SK-N-SH treated with all-trans-retinoic acid at 6 μM for 48 hours (cell line): ENCODE measurements around the gene MAK.
"Not testable (repeated sequence)": the region's sequence is repeated elsewhere in the genome, so short reads cannot be mapped to it uniquely, and the experiment has no call there.

Experiments used
- ATAC-seq: fragments of 200-7000 bp; cut with Tn5 transposase; 3 replicates; pipeline ENCODE4 v1.9.1; 2020; ENCODE audit warnings: mild to moderate bottlenecking, moderate library complexity
- ARNTL ChIP-seq: fragments of 450-650 bp; formaldehyde crosslinking; IDR thresholded peaks from 2 replicates; pipeline ENCODE4 v1.5.0; 2020; ENCODE audit warnings: low read depth, mild to moderate bottlenecking, moderate library complexity, borderline replicate concordance
- BACH2 ChIP-seq: fragments of 250-450 bp; sonication (Bioruptor Pico); IDR thresholded peaks from 2 replicates; pipeline ENCODE4 v1.9.0; 2021; ENCODE audit warnings: mild to moderate bottlenecking, borderline replicate concordance
- CSDC2 ChIP-seq: fragments of 250-450 bp; sonication (Bioruptor Pico); IDR thresholded peaks from 2 replicates; pipeline ENCODE4 v1.5.0; 2020; ENCODE audit warnings: mild to moderate bottlenecking, moderate library complexity
- GLIS3 ChIP-seq: fragments of 250-450 bp; sonication (Bioruptor Pico); IDR thresholded peaks from 2 replicates; pipeline ENCODE4 v1.5.0; 2020; ENCODE audit warnings: mild to moderate bottlenecking, moderate library complexity
- ISL1 ChIP-seq: fragments of 250-450 bp; sonication (Bioruptor Pico); IDR thresholded peaks from 2 replicates; pipeline ENCODE4 v2.1.2; 2022; ENCODE audit warnings: mild to moderate bottlenecking, moderate library complexity
- OSR1 ChIP-seq: fragments of 250-450 bp; sonication (Bioruptor Pico); IDR thresholded peaks from 2 replicates; pipeline ENCODE4 v1.8.0; 2022; ENCODE audit warnings: moderate library complexity, mild to moderate bottlenecking, inconsistent platforms
- RARB ChIP-seq: fragments of 250-450 bp; sonication (Bioruptor Pico); IDR thresholded peaks from 2 replicates; pipeline ENCODE4 v1.8.0; 2021; ENCODE audit warnings: mild to moderate bottlenecking, moderate library complexity
- TOX ChIP-seq: fragments of 250-450 bp; sonication (Bioruptor Pico); IDR thresholded peaks from 2 replicates; pipeline ENCODE4 v1.8.0; 2021; ENCODE audit warnings: mild to moderate bottlenecking, moderate library complexity, borderline replicate concordance
- ZC3H10 ChIP-seq: fragments of 250-450 bp; sonication (Bioruptor Pico); IDR thresholded peaks from 2 replicates; pipeline ENCODE4 v1.5.1; 2021; ENCODE audit warnings: mild to moderate bottlenecking, moderate library complexity
- ZFP30 ChIP-seq: fragments of 450-650 bp; formaldehyde crosslinking; IDR thresholded peaks from 2 replicates; pipeline ENCODE4 v1.5.0; 2022; ENCODE audit warnings: mild to moderate bottlenecking, moderate library complexity
- ZNF565 ChIP-seq: fragments of 450-650 bp; formaldehyde crosslinking; conservative IDR thresholded peaks from 2 replicates; pipeline ENCODE4 v1.5.0; 2020; ENCODE audit warnings: low read depth, mild to moderate bottlenecking, moderate library complexity
- ZNF70 ChIP-seq: fragments of 450-650 bp; formaldehyde crosslinking; IDR thresholded peaks from 2 replicates; pipeline ENCODE4 v1.5.0; 2020; ENCODE audit warnings: mild to moderate bottlenecking, moderate library complexity
- ZNF8 ChIP-seq: fragments of 450-650 bp; formaldehyde crosslinking; IDR thresholded peaks from 2 replicates; pipeline ENCODE4 v1.5.0; 2020; ENCODE audit warnings: mild to moderate bottlenecking, moderate library complexity
- TF ChIP-seq, protein P1 (sequence below): fragments of 250-450 bp; sonication (Bioruptor Pico); IDR thresholded peaks from 2 replicates; pipeline ENCODE4 v1.8.0; 2020; ENCODE audit warnings: mild to moderate bottlenecking, moderate library complexity, borderline replicate concordance
- TF ChIP-seq, protein P2 (sequence below): fragments of 250-450 bp; sonication (Bioruptor Pico); IDR thresholded peaks from 2 replicates; pipeline ENCODE4 v1.5.1; 2021; ENCODE audit warnings: mild to moderate bottlenecking, moderate library complexity
- TF ChIP-seq, protein P3 (sequence below): fragments of 250-450 bp; sonication (Bioruptor Pico); IDR thresholded peaks from 2 replicates; pipeline ENCODE4 v1.5.0; 2020; ENCODE audit warnings: mild to moderate bottlenecking, moderate library complexity
- TF ChIP-seq, protein P4 (sequence below): fragments of 250-450 bp; sonication (Bioruptor Pico); IDR thresholded peaks from 2 replicates; pipeline ENCODE4 v1.5.1; 2020; ENCODE audit warnings: low read depth, mild to moderate bottlenecking, moderate library complexity
- TF ChIP-seq, protein P5 (sequence below): fragments of 250-450 bp; sonication (Bioruptor Pico); IDR thresholded peaks from 2 replicates; pipeline ENCODE4 v1.8.0; 2021; ENCODE audit warnings: low read depth, mild to moderate bottlenecking, moderate library complexity, borderline replicate concordance

Gene MAK

DNA sequence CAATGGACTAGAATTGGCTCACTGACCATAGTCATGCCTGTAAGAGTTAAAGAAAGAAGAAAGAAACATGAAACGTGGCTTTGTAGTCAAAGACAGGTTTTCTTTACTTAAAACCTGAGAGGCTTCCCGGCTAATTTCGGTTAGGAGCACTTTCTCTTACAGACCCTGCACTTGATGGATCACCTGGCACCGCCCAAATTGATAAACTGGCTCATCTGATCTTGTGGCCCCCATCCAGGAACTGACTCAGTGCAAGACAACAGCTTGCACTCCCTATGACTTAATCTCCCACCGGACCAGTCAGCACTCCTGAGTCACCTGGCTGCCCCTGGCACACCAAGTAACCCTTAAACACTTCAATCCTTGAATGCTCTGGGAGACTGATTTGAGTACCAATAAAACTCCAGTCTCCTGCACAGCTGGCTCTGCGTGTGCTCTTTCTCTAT lies 78.4 kb downstream of the MAK start:
- no peak for TF ChIP-seq ISL1 (CRISPR knock-in tag)
- TF ChIP-seq ZC3H10 (CRISPR knock-in tag), result no peak
- TF ChIP-seq ZNF8 (CRISPR knock-in tag), result no peak
- TF ChIP-seq, protein P1, sequence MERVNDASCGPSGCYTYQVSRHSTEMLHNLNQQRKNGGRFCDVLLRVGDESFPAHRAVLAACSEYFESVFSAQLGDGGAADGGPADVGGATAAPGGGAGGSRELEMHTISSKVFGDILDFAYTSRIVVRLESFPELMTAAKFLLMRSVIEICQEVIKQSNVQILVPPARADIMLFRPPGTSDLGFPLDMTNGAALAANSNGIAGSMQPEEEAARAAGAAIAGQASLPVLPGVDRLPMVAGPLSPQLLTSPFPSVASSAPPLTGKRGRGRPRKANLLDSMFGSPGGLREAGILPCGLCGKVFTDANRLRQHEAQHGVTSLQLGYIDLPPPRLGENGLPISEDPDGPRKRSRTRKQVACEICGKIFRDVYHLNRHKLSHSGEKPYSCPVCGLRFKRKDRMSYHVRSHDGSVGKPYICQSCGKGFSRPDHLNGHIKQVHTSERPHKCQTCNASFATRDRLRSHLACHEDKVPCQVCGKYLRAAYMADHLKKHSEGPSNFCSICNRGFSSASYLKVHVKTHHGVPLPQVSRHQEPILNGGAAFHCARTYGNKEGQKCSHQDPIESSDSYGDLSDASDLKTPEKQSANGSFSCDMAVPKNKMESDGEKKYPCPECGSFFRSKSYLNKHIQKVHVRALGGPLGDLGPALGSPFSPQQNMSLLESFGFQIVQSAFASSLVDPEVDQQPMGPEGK (CRISPR knock-in tag), result no peak
- TF ChIP-seq, protein P2, sequence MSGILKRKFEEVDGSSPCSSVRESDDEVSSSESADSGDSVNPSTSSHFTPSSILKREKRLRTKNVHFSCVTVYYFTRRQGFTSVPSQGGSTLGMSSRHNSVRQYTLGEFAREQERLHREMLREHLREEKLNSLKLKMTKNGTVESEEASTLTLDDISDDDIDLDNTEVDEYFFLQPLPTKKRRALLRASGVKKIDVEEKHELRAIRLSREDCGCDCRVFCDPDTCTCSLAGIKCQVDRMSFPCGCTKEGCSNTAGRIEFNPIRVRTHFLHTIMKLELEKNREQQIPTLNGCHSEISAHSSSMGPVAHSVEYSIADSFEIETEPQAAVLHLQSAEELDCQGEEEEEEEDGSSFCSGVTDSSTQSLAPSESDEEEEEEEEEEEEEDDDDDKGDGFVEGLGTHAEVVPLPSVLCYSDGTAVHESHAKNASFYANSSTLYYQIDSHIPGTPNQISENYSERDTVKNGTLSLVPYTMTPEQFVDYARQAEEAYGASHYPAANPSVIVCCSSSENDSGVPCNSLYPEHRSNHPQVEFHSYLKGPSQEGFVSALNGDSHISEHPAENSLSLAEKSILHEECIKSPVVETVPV (CRISPR knock-in tag), result no peak
- TF ChIP-seq GLIS3 (CRISPR knock-in tag), result no peak
- TF ChIP-seq OSR1, result no peak
- no peak for TF ChIP-seq ZFP30 (CRISPR knock-in tag)
- TF ChIP-seq, protein P3, sequence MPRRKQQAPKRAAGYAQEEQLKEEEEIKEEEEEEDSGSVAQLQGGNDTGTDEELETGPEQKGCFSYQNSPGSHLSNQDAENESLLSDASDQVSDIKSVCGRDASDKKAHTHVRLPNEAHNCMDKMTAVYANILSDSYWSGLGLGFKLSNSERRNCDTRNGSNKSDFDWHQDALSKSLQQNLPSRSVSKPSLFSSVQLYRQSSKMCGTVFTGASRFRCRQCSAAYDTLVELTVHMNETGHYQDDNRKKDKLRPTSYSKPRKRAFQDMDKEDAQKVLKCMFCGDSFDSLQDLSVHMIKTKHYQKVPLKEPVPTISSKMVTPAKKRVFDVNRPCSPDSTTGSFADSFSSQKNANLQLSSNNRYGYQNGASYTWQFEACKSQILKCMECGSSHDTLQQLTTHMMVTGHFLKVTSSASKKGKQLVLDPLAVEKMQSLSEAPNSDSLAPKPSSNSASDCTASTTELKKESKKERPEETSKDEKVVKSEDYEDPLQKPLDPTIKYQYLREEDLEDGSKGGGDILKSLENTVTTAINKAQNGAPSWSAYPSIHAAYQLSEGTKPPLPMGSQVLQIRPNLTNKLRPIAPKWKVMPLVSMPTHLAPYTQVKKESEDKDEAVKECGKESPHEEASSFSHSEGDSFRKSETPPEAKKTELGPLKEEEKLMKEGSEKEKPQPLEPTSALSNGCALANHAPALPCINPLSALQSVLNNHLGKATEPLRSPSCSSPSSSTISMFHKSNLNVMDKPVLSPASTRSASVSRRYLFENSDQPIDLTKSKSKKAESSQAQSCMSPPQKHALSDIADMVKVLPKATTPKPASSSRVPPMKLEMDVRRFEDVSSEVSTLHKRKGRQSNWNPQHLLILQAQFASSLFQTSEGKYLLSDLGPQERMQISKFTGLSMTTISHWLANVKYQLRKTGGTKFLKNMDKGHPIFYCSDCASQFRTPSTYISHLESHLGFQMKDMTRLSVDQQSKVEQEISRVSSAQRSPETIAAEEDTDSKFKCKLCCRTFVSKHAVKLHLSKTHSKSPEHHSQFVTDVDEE (CRISPR knock-in tag), result no peak
- no peak for TF ChIP-seq TOX
- TF ChIP-seq, protein P4, sequence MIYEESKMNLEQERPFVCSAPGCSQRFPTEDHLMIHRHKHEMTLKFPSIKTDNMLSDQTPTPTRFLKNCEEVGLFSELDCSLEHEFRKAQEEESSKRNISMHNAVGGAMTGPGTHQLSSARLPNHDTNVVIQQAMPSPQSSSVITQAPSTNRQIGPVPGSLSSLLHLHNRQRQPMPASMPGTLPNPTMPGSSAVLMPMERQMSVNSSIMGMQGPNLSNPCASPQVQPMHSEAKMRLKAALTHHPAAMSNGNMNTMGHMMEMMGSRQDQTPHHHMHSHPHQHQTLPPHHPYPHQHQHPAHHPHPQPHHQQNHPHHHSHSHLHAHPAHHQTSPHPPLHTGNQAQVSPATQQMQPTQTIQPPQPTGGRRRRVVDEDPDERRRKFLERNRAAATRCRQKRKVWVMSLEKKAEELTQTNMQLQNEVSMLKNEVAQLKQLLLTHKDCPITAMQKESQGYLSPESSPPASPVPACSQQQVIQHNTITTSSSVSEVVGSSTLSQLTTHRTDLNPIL, result no peak
- no peak for TF ChIP-seq BACH2 (CRISPR knock-in tag)
- ATAC-seq, result peak; percentile 70

DNA sequence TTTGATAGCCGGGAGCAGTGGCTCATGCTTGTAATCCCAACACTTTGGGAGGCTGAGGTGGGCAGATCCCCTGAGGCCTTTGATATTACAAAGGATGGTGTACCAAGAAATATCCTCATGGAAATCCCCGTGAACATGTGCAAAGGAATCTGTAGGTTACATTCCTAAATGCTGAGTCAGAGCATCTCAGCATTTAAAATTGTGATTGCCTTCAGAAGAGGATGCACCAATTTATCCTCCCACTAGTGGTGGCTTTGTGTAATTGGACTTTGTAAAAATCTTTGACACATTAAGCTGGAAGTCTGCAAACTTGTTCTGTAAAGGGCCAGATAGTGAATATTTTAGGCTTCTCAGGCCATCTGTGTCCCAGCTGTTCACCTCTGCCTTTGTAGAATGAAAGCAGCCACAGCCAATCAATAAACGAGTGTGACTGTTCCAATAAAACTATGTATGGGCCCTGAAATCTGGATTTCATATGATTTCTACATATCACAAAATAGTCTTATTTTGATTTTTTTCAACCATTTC lies 79.0 kb downstream of the MAK start:
- ATAC-seq, result peak; percentile 86
- TF ChIP-seq, protein P1 (CRISPR knock-in tag), result no peak
- TF ChIP-seq ISL1 (CRISPR knock-in tag), result peak; percentile 10; the same call in 1 of the 2 replicates

DNA sequence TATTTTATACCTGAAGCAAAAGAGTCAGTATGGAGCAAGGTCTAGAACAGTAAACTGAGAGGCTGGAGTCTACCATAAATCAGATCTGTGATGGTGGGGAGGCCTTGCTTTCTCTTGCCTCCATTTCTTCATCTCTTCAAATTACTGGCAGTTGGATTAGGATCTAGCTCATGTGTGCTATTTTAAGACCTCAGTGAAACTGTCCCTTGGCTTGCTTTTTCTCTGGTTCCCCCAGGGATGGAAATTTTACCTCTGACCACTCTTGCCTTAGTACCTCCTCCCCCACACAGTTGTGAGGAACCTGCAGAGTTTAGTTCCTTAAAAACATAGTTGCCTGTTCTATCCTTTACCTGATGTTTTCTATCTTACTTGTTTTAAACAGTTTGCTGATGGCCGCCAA lies 82.3 kb downstream of the MAK start:
- TF ChIP-seq ISL1 (CRISPR knock-in tag) (no peak), GLIS3 (CRISPR knock-in tag) (no peak), ZNF70 (CRISPR knock-in tag) (no peak), BACH2 (CRISPR knock-in tag) (no peak), ARNTL (no peak), ZC3H10 (CRISPR knock-in tag) (no peak), OSR1 (no peak), ZNF565 (CRISPR knock-in tag) (no peak), TOX (no peak), ZFP30 (CRISPR knock-in tag) (no peak), ZNF8 (CRISPR knock-in tag) (no peak), CSDC2 (CRISPR knock-in tag) (no peak), RARB (no peak)
- TF ChIP-seq, protein P5, sequence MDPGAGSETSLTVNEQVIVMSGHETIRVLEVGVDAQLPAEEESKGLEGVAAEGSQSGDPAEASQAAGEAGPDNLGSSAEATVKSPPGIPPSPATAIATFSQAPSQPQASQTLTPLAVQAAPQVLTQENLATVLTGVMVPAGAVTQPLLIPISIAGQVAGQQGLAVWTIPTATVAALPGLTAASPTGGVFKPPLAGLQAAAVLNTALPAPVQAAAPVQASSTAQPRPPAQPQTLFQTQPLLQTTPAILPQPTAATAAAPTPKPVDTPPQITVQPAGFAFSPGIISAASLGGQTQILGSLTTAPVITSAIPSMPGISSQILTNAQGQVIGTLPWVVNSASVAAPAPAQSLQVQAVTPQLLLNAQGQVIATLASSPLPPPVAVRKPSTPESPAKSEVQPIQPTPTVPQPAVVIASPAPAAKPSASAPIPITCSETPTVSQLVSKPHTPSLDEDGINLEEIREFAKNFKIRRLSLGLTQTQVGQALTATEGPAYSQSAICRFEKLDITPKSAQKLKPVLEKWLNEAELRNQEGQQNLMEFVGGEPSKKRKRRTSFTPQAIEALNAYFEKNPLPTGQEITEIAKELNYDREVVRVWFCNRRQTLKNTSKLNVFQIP (CRISPR knock-in tag), result no peak
- ATAC-seq, result no peak

DNA sequence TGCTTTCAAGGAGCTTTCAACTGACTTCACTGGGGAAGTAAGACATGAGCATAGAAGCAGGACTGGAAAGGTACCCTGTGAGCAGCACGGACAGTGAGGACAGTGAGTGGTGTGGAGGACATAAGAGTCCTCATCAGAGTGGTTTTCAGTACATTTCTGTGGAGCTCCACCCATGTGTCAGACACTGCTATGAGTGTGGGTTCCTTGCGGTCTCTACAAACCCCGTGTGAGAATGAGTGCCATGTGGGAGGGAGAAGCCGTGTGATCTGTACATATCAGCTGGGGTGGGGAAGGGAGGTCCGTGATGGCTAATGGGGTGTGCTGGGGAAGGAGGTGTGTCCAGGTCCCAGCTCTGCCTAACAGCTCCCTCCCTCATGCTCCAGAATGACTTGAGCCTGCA lies 86.6 kb downstream of the MAK start:
- not testable (repeated sequence) for ATAC-seq

DNA sequence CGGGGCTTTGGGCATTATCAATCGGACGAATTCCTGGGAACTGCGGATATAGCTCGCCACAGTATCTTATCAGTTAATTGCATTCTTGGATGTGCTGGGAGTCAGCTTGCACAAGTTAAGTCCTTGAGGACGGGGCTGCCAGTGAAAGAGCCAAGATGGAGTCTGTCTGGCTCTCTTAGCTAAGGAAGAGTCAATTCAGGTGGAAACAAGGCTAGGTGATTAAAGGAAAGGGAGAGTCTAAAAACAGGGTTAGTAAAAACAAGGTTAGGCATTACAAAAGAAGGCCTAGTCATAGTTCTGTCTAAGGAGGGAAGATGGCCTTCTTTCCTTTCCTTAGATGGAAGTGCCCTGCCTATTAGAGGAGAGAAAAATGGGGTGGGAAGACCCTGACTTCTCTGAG lies 87.8 kb downstream of the MAK start:
- not testable (repeated sequence) for ATAC-seq
